ENCODE data around the gene FAM149A.

DNA sequence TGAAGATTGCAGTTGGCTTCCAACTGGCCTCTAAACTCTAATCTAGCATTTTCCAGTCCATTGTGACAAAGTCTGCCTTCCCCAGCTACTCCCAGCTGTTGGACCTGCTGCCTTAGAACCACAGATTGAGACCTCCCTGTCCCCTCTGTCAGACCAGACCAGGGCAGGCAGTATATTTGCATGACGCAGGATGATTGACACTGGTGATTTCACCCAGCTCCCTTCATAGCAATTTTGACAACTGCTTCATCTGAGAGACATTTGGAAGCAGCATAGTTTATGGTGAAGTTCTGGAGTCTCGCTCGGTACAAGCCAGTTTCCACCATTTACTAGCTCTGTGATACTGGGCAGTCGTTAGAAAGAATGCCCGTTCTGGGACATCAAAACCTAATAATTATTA lies 89.3 kb downstream of the FAM149A start:
- TF ChIP-seq, protein P1, sequence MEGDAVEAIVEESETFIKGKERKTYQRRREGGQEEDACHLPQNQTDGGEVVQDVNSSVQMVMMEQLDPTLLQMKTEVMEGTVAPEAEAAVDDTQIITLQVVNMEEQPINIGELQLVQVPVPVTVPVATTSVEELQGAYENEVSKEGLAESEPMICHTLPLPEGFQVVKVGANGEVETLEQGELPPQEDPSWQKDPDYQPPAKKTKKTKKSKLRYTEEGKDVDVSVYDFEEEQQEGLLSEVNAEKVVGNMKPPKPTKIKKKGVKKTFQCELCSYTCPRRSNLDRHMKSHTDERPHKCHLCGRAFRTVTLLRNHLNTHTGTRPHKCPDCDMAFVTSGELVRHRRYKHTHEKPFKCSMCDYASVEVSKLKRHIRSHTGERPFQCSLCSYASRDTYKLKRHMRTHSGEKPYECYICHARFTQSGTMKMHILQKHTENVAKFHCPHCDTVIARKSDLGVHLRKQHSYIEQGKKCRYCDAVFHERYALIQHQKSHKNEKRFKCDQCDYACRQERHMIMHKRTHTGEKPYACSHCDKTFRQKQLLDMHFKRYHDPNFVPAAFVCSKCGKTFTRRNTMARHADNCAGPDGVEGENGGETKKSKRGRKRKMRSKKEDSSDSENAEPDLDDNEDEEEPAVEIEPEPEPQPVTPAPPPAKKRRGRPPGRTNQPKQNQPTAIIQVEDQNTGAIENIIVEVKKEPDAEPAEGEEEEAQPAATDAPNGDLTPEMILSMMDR (IDR thresholded peaks at IDR 0.05), result no peak
- no peak for TF ChIP-seq POLR2A (IDR thresholded peaks at IDR 0.05)

Measured in thyroid gland (tissue), 4 donors.